ENCODE measurements around the gene ATG16L1.

GRCh38 chr2:233260661-233261060 lies 9.2 kb downstream of the ATG16L1 start:
- TF ChIP-seq POLR2A (IDR thresholded peaks at IDR 0.05) (no peak), CTCF (IDR thresholded peaks at IDR 0.05) (no peak)

Measured in right lobe of liver (tissue), 4 donors.